Cerebellar cortex (tissue), 1 donor: Measurements from ENCODE around the gene IL22RA2.

Experiments used
- DNase-seq: peaks from one replicate; pipeline ENCODE4 v3.0.0-alpha.2; 2015; ENCODE audit warnings: low spot score

The IL22RA2 gene

GRCh38 chr6:137095651-137096238 lies 77.7 kb downstream of the IL22RA2 start:
- DNase-seq, result no peak

DNA sequence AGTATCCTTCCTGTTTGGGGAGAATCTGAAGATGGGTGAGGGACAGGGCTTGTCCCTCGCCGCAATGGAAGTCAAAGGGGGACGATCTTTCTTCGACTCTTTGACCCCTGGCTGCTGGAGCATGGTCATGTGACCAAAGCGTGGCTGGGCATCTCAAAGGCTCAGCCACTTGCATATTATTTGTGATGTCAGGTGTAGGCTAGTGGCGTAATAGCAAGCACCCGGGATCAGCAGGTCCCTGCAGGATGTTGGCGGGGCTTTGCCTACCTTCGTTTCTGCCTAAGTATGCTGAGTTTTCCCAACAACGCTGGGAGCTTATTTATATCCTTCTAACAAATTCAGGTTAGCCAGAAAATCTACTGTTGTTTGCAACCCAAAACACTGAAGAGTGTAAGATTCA lies 78.4 kb downstream of the IL22RA2 start:
- no peak for DNase-seq

- peak; percentile 57 for DNase-seq
These were observed 78.9 kb downstream of the IL22RA2 start for GRCh38 chr6:137094411-137095008.
